ENCODE measurements around the gene FGD2. TPM values are rescaled to one million over a fixed set of nuclear protein-coding genes. Genes with fewer than 3 reads are reported as not detected.

Gene FGD2
- total and polyA plus RNA-seq, 8 donors: 0.98 to 13.2 (median 2.8) TPM

DNA sequence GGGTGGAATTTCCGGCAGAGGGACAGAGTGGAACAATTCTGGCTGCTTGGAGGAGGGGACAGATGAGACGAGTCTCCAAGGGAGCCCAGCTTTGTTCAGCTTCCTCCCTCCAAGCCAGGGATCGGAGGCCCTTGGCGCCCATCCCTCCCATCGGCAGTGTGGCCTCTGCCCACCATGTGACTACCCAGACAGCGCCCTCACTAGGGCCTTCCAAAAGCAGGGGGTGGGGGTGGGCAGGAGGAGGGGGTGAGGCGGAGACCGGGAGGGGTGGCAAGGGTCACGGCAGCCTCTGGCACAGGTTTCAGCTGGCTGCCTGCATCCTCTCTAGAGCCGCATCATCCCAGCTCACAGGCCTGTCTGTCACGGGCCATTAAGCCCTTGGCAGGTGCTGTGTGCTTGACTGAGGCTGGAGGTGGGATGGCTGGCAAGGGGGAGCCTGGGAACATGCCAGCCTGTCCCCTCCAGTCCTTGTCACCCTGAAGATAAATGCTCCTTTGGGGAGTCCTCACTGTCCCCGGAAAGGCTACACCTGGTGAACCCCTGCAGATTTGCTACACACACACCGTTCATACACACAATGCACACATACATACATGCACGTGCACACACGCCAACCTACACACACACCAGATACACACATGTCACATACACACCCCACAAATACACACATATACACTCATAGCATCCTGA is 6.2 kb upstream of the FGD2 start:
- Histone ChIP-seq H3K36me3 (no peaks in the 10 kb centered on the region), H3K4me1 (peaks cover 22 to 25% (median 23%) of the 10 kb centered on the region in 3 donors), H3K9me3 (no peaks in the 10 kb centered on the region), H3K27ac (peak overlapping the region; percentile 86 to 95 (median 91)), H3K4me3 (no peak overlapping the region), H3K27me3 (no peaks in the 10 kb centered on the region)
- no peak for TF ChIP-seq CTCF (IDR thresholded peaks at IDR 0.05)
- intact Hi-C loops (cut with DNase I): no loop called here
- DNase-seq (no peak), ATAC-seq (peak in 2 of 4 donors; percentile 5 to 8), FAIRE-seq (no peak)
- 68% methylated on average over 15 of the region's 15 CpGs for WGBS, 2 donors

DNA sequence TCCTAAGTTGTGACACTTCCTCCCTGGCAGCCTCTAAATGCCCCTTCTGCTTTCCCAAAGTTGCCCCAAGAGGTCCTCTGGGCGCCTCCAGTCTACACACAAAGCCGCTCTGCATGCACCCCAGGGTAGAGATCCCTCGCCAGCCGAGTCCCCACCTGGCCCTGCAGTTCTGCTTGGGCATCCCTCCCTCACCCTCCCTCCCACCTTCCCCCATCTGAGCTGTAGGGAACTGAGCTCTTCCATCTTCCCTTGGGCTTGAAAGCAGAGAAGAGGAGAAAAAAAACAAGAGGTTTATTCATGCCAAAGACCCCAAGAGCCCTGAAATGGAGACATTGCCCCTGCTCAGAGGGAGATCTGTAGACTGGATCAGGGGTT is 5.7 kb upstream of the FGD2 start:
- Histone ChIP-seq H3K36me3 (no peaks in the 10 kb centered on the region), H3K4me1 (peaks cover 22 to 25% (median 23%) of the 10 kb centered on the region in 3 donors), H3K4me3 (no peak overlapping the region), H3K27ac (peak overlapping the region in 2 of 4 donors; percentile 93 to 95), H3K9me3 (no peaks in the 10 kb centered on the region), H3K27me3 (no peaks in the 10 kb centered on the region)
- no peak for TF ChIP-seq CTCF (IDR thresholded peaks at IDR 0.05)
- no peak for DNase-seq
- no peak for ATAC-seq
- intact Hi-C loops (cut with DNase I): no loop called here
- WGBS, 2 donors: 95 to 96% methylated on average over 4 of the region's 4 CpGs
- no peak for FAIRE-seq

- DNase-seq: no peak
- Histone ChIP-seq H3K27me3 (no peaks in the 10 kb centered on the region), H3K4me1 (no peaks in the 10 kb centered on the region), H3K4me3 (no peak overlapping the region), H3K9me3 (no peaks in the 10 kb centered on the region), H3K36me3 (no peaks in the 10 kb centered on the region), H3K27ac (no peak overlapping the region)
- no peak for FAIRE-seq
- no peak for ATAC-seq
- no peak for TF ChIP-seq CTCF (IDR thresholded peaks at IDR 0.05)
- intact Hi-C loops (cut with DNase I): no loop called here
- 85 to 91% methylated on average over 11 of the region's 11 CpGs for WGBS, 2 donors
These were observed 1.1 kb upstream of the FGD2 start for GRCh38 chr6:37004044-37004980.

- no peaks in the 10 kb centered on the region for H3K4me1 ChIP-seq
- TF ChIP-seq CTCF (IDR thresholded peaks at IDR 0.05): no peak
- WGBS, 2 donors: 85 to 89% methylated on average over 13 of the region's 13 CpGs
- H3K36me3 ChIP-seq: no peaks in the 10 kb centered on the region
- DNase-seq: no peak
- no peaks in the 10 kb centered on the region for H3K27me3 ChIP-seq
- peak overlapping the region in 1 of 4 donors; percentile 14 for H3K4me3 ChIP-seq
- intact Hi-C loops (cut with DNase I): no loop called here
- ATAC-seq: no peak
- no peak for FAIRE-seq
- no peaks in the 10 kb centered on the region for H3K9me3 ChIP-seq
- H3K27ac ChIP-seq: no peak overlapping the region
These were observed 542 bp downstream of the FGD2 start for GRCh38 chr6:37005827-37006567.
